PFSK-1 (cell line): ENCODE results near the gene NEDD4L.

Experiments
- POLR2AphosphoS5 ChIP-seq: IDR thresholded peaks from 2 replicates; pipeline ENCODE4 v1.6.1; 2012; ENCODE audit warnings: low read depth, mild to moderate bottlenecking, control low read depth, low read length, moderate library complexity
- REST ChIP-seq, 2 experiments: IDR thresholded peaks; 2 replicates each; pipeline versions ENCODE4 v1.6.1 to v1.8.0; 2011 to 2012; ENCODE audit warnings: low read depth in 2 of 2, low read length in 2 of 2, control low read depth in 1 of 2, inconsistent platforms in 1 of 2, mild to moderate bottlenecking in 1 of 2, moderate library complexity in 1 of 2; ENCODE audit not compliant: insufficient read depth in 1 of 2
- SIN3A ChIP-seq: IDR thresholded peaks from 2 replicates; pipeline ENCODE4 v1.6.1; 2012; ENCODE audit warnings: mild to moderate bottlenecking, low read length, moderate library complexity, borderline replicate concordance; ENCODE audit not compliant: insufficient read depth

GRCh38 chr18:58354051-58354450, 310.0 kb downstream of the NEDD4L start:
- no peak for TF ChIP-seq POLR2AphosphoS5
- TF ChIP-seq SIN3A = no peak
- TF ChIP-seq REST (IDR thresholded peaks at IDR 0.05; ENCODE audit: insufficient read depth in 1 of 2, low read depth in 2 of 2, low read length in 2 of 2) = no peak
